GM18517 (cell line): ENCODE results near the gene METTL8.
A peak's percentile ranks its signal among the peaks of the same experiment; 100 is the strongest.
"Not testable (repeated sequence)": the region's sequence is repeated elsewhere in the genome, so short reads cannot be mapped to it uniquely, and the experiment has no call there.

Experiments used
- ATAC-seq: cut with Tn5 transposase; IDR thresholded peaks from one replicate; pipeline ENCODE4 v1.9.1; 2021; ENCODE audit warnings: mild to moderate bottlenecking, moderate library complexity; ENCODE audit not compliant: unreplicated experiment

Gene METTL8

GRCh38 chr2:171430516-171431410 is 3.0 kb downstream of the METTL8 start:
- ATAC-seq = no peak

GRCh38 chr2:171422710-171423495 is 10.9 kb downstream of the METTL8 start:
- ATAC-seq = not testable (repeated sequence)

GRCh38 chr2:171420728-171421563 is 12.8 kb downstream of the METTL8 start:
- no peak for ATAC-seq

GRCh38 chr2:171419333-171419732 is 14.5 kb downstream of the METTL8 start:
- no peak for ATAC-seq

GRCh38 chr2:171416009-171416926 is 17.5 kb downstream of the METTL8 start:
- peak; percentile 93 for ATAC-seq

GRCh38 chr2:171414645-171415044 is 19.1 kb downstream of the METTL8 start:
- ATAC-seq = not testable (repeated sequence)

GRCh38 chr2:171412571-171413175 is 21.1 kb downstream of the METTL8 start:
- ATAC-seq = no peak

GRCh38 chr2:171411791-171412483 is 21.9 kb downstream of the METTL8 start:
- no peak for ATAC-seq

- no peak for ATAC-seq
Measured at GRCh38 chr2:171411214-171411613, 22.6 kb downstream of the METTL8 start.

GRCh38 chr2:171410624-171411023 is 23.2 kb downstream of the METTL8 start:
- ATAC-seq = no peak

- no peak for ATAC-seq
Measured at GRCh38 chr2:171410101-171410500, 23.7 kb downstream of the METTL8 start.

GRCh38 chr2:171409436-171409971 is 24.3 kb downstream of the METTL8 start:
- no peak for ATAC-seq

GRCh38 chr2:171407676-171408044 is 26.1 kb downstream of the METTL8 start:
- ATAC-seq = no peak

GRCh38 chr2:171407030-171407675 is 26.6 kb downstream of the METTL8 start:
- peak; percentile 60 for ATAC-seq

- peak; percentile 62 for ATAC-seq
Measured at GRCh38 chr2:171406044-171406443, 27.7 kb downstream of the METTL8 start.

- no peak for ATAC-seq
Measured at GRCh38 chr2:171405546-171405945, 28.2 kb downstream of the METTL8 start.

- ATAC-seq = no peak
Measured at GRCh38 chr2:171404719-171405118, 29.1 kb downstream of the METTL8 start.

- no peak for ATAC-seq
Measured at GRCh38 chr2:171404261-171404660, 29.5 kb downstream of the METTL8 start.
